Common myeloid progenitor, CD34-positive (primary cell): Measurements from ENCODE around the gene STC2.
A peak's percentile ranks its signal among the peaks of the same experiment; 100 is the strongest.

ENCODE experiments used
- CTCF ChIA-PET: fragments of 350-600 bp; sonication (Branson Sonifier 250); formaldehyde crosslinking; loops from one replicate; lab custom pipeline; 2021; ENCODE audit warnings: antibody characterized with exemption; lab: Charles Lee
- POLR2A ChIA-PET: fragments of 350-600 bp; sonication (Branson Sonifier 250); formaldehyde crosslinking; loops from one replicate; lab custom pipeline; 2021; ENCODE audit warnings: antibody characterized with exemption; lab: Charles Lee
- DNase-seq, 3 donors: peaks; one replicate each; pipeline versions ENCODE4 v3.0.0 to v3.0.0-alpha.2; 2013
- H3K27ac ChIP-seq, 2 experiments: 1 replicate in 1 of 2; 2 replicates in 1 of 2; pipeline ENCODE4 v1.7.0; 2013; ENCODE audit warnings: inconsistent platforms in 2 of 2, low read length in 2 of 2, mild to moderate bottlenecking in 2 of 2, low read depth in 1 of 2, moderate library complexity in 1 of 2; ENCODE audit not compliant: severe bottlenecking in 2 of 2, insufficient read depth in 1 of 2, poor library complexity in 1 of 2
- H3K27me3 ChIP-seq, 5 experiments: replicated peaks in 2 of 5; 1 replicate in 3 of 5; 2 replicates in 2 of 5; pipeline versions ENCODE4 v1.6.1 to v1.7.0; 2013; ENCODE audit warnings: low read length in 4 of 5, mild to moderate bottlenecking in 2 of 5, moderate library complexity in 2 of 5, inconsistent platforms in 1 of 5; ENCODE audit not compliant: insufficient read depth in 5 of 5, control insufficient read depth in 4 of 5
- H3K36me3 ChIP-seq, 4 experiments: 1 replicate in 2 of 4; 2 replicates in 2 of 4; pipeline versions ENCODE4 v1.6.1 to v1.7.0; 2013; ENCODE audit warnings: low read length in 3 of 4, control low read depth in 1 of 4, mild to moderate bottlenecking in 1 of 4; ENCODE audit not compliant: control insufficient read depth in 4 of 4, insufficient read depth in 4 of 4
- H3K4me1 ChIP-seq, 4 experiments: 1 replicate in 3 of 4; 2 replicates in 1 of 4; pipeline versions ENCODE4 v1.6.1 to v1.7.1; 2013; ENCODE audit warnings: low read length in 3 of 4, mild to moderate bottlenecking in 3 of 4, control low read depth in 1 of 4, inconsistent platforms in 1 of 4, moderate library complexity in 1 of 4; ENCODE audit not compliant: control insufficient read depth in 4 of 4, insufficient read depth in 4 of 4; ENCODE audit errors: control extremely low read depth in 1 of 4
- H3K4me3 ChIP-seq, 7 experiments: 1 replicate in 4 of 7; 2 replicates in 3 of 7; pipeline versions ENCODE4 v1.5.1 to v1.7.0; 2013; ENCODE audit warnings: mild to moderate bottlenecking in 7 of 7, low read length in 6 of 7, moderate library complexity in 6 of 7, inconsistent platforms in 2 of 7, low read depth in 2 of 7, control low read depth in 1 of 7; ENCODE audit not compliant: insufficient read depth in 4 of 7, control insufficient read depth in 1 of 7; ENCODE audit errors: extremely low read depth in 1 of 7
- H3K9me3 ChIP-seq, 5 experiments: 1 replicate in 4 of 5; 2 replicates in 1 of 5; pipeline versions ENCODE4 v1.6.1 to v1.7.1; 2013; ENCODE audit warnings: low read length in 4 of 5, mild to moderate bottlenecking in 2 of 5, inconsistent platforms in 1 of 5, low read depth in 1 of 5, moderate library complexity in 1 of 5; ENCODE audit not compliant: control insufficient read depth in 4 of 5, insufficient read depth in 2 of 5; ENCODE audit errors: control extremely low read depth in 1 of 5
- WGBS: methylation state at CpG from one replicate; pipeline ENCODE4 v1.1.5; 2013; ENCODE audit not compliant: insufficient coverage; 5-methylcytosine and 5-hydroxymethylcytosine counted together

Gene STC2

DNA sequence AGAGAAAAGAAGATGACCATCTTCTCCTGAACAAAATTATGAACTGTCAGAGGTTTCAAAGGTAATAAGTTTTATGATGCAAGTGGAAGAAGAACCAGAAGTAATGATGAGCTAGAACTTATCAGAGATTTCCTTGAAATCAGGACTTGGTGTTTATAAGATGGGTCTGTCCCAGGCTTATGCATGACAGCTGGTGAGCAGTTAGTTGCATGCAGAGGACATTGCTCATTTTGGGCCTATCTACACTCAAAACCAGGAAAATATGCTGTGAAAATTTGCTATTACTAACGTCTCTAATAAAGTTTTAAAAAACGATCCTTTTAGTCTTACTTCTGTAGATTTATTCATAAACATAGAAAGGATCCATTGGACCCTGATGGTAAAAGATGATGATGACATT lies 6.6 kb upstream of the STC2 start:
- H3K9me3 ChIP-seq: no peaks in the 10 kb centered on the region
- no peak overlapping the region for H3K27ac ChIP-seq
- 100% methylated on average over 1 of the region's 2 CpGs for WGBS
- H3K36me3 ChIP-seq: no peaks in the 10 kb centered on the region
- no peak for DNase-seq
- no peak overlapping the region for H3K4me3 ChIP-seq
- peaks cover 0 to 50% (median 22%) of the 10 kb centered on the region in 5 experiments for H3K27me3 ChIP-seq
- ChIA-PET CTCF (interaction anchor here (1.5 to 8.8 kb wide), 2 partner anchors 14 to 41 kb away, joined by 4 to 105 read pairs; no protein-coding TSS in a partner anchor), POLR2A (no interaction called here)
- H3K4me1 ChIP-seq: peaks cover 0 to 5% (median 2%) of the 10 kb centered on the region in 4 experiments

DNA sequence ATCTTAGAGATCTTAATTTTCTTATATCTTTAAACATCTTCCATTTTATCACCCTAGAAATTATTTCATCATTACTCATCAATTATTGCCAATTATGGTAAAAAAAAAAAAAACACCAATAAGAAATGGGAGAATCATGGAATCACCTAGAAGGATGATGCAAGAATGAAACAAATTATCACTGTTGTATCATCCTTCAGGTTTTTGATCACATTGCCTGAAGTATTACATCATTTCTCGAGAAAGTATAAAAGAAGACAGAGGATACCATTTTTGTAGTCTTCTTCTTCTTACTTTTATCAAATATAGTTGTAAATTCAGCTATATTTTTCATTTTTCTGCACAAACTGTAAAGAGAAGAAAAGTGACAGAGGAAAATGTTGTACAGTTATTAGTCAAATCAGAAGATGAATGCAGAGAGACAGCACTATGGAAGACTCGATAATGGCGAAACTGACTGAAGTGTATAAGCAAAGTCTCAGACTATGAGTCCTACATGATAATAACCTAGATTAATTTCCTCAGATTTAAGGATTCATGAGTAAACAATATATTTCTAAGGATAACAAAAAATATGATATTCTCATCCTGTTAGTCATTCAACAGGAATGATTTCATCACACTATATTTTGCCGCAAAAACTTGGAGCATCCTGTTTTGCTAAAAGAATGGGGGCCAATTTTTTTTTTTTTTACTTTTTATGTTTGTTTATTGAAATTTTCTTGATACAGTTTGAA lies 5.9 kb upstream of the STC2 start:
- WGBS: 86% methylated on average over 1 of the region's 4 CpGs

DNA sequence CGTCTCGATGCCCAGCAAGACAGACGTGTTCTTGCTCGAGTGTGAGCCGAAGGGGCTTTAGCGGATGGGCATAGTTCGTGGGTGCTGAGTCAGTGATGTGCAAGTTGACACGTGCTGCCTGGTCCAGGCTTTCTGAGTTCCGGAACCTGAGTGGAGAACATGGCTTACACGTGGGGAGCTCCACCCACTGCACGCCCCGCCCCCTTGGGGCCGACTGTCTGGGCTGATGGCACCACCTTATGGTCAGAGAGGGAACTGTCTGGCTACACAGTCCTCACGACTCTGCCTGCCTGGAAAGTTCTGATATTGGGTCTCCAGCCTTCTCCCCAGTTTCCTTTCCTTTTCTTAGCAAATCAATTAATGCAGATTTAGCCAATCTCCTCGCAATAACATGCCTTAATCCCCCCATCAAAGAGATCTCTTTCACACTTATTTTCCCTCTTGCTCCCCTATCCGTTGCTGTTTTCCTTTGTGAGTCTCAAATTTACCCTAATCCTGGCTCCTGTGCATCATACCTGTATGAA lies 3.8 kb upstream of the STC2 start:
- H3K4me3 ChIP-seq: no peak overlapping the region
- no peaks in the 10 kb centered on the region for H3K36me3 ChIP-seq
- H3K27ac ChIP-seq: no peak overlapping the region
- H3K27me3 ChIP-seq: peaks cover 0 to 78% (median 35%) of the 10 kb centered on the region in 5 experiments
- H3K9me3 ChIP-seq: no peaks in the 10 kb centered on the region
- peak; percentile 88 to 92 (median 91) for DNase-seq
- WGBS: 42% methylated on average over 14 of the region's 16 CpGs
- H3K4me1 ChIP-seq: peaks cover 0 to 31% (median 24%) of the 10 kb centered on the region in 4 experiments
- ChIA-PET POLR2A (no interaction called here), CTCF (interaction anchor here (0.7 to 8.8 kb wide), 11 partner anchors 8 to 322 kb away, joined by 3 to 105 read pairs (median 3); no protein-coding TSS in a partner anchor)

More for the DNA sequence above, 5.9 kb upstream of the STC2 start:
- peaks cover 0 to 10% (median 7%) of the 10 kb centered on the region in 4 experiments for H3K4me1 ChIP-seq
- no peak overlapping the region for H3K27ac ChIP-seq
- CTCF ChIA-PET: interaction anchor here (1.5 to 8.8 kb wide), 2 partner anchors 13 to 40 kb away, joined by 4 to 105 read pairs; no protein-coding TSS in a partner anchor
- POLR2A ChIA-PET: no interaction called here
- DNase-seq: no peak
- no peaks in the 10 kb centered on the region for H3K9me3 ChIP-seq
- H3K4me3 ChIP-seq: no peak overlapping the region
- peaks cover 0 to 57% (median 24%) of the 10 kb centered on the region in 5 experiments for H3K27me3 ChIP-seq
- H3K36me3 ChIP-seq: no peaks in the 10 kb centered on the region

DNA sequence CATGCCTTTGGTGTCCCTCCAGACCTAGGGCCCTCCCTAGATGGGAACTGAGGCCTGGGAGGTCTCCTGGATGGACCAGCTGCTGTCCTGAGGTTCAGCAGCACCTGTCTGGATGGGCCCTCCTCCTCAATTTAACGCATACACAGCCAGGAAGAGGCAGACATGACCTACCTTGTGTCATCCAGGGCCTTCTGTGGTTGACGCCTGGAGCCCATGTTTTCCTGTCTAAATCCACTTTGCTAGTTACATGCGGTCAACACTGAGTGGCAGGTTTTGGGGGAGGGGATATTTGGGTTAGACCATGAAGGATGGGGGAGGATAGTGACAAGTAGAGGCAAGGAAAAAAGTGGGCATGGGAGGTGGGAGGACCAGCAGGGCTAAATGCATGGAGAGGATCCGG lies 3.1 kb upstream of the STC2 start:
- H3K27me3 ChIP-seq: peaks cover 0 to 85% (median 40%) of the 10 kb centered on the region in 5 experiments
- WGBS: 90% methylated on average over 4 of the region's 4 CpGs
- no peaks in the 10 kb centered on the region for H3K9me3 ChIP-seq
- H3K4me1 ChIP-seq: peaks cover 0 to 38% (median 27%) of the 10 kb centered on the region in 4 experiments
- H3K36me3 ChIP-seq: no peaks in the 10 kb centered on the region
- no peak overlapping the region for H3K4me3 ChIP-seq
- H3K27ac ChIP-seq: no peak overlapping the region
- ChIA-PET CTCF (interaction anchor here (0.7 to 8.8 kb wide), 12 partner anchors 9 to 321 kb away, joined by 3 to 105 read pairs (median 3); no protein-coding TSS in a partner anchor), POLR2A (no interaction called here)
- no peak for DNase-seq

DNA sequence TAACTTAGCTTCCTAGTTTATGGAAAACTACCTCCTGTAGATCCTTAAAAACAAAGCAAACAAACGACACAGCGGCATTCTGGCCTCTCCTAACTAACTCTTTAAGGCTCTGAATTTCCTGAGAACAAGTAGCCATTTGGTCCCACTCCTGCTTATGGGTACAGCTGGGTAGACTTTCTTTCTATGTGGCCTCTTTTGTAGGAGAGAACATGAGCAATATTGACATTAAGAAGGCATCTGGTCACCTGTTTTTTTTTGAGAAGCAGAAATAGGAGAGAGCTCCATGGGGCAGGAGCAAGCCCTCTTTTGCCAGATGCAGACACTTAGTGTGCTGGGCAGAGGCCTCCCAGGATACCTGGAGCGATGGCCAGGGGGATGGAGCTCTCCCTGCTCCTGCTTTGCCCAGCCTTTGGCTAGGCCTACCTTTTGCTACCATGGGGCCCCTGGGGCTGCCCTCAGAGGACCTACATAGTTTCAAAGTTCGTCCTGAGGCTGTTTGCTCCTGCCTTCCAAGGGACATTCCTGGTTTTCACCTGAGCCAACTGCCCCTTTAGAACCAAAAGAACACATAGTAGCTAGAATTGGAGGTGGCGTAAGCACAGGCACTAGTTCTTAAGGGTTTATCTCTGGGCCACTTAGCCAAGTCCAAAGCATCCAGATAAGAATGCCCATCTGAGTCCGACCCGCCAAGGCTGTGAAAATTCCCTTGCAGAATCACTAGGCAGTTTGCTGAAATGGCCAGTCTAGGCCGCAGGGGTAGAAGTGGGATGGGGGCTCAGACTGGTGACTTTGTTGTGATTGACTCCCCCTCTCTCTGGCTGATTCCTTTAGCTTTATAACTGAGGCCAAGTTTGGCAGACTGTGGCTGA lies 2.4 kb upstream of the STC2 start:
- no peak for DNase-seq
- 87% methylated on average over 7 of the region's 8 CpGs for WGBS
- H3K36me3 ChIP-seq: no peaks in the 10 kb centered on the region
- no peak overlapping the region for H3K27ac ChIP-seq
- POLR2A ChIA-PET: no interaction called here
- H3K27me3 ChIP-seq: peaks cover 0 to 85% (median 39%) of the 10 kb centered on the region in 5 experiments
- no peaks in the 10 kb centered on the region for H3K9me3 ChIP-seq
- peaks cover 0 to 39% (median 27%) of the 10 kb centered on the region in 4 experiments for H3K4me1 ChIP-seq
- CTCF ChIA-PET: interaction anchor here (1.1 to 8.8 kb wide), 6 partner anchors 10 to 321 kb away, joined by 3 to 105 read pairs (median 4); no protein-coding TSS in a partner anchor
- no peak overlapping the region for H3K4me3 ChIP-seq

DNA sequence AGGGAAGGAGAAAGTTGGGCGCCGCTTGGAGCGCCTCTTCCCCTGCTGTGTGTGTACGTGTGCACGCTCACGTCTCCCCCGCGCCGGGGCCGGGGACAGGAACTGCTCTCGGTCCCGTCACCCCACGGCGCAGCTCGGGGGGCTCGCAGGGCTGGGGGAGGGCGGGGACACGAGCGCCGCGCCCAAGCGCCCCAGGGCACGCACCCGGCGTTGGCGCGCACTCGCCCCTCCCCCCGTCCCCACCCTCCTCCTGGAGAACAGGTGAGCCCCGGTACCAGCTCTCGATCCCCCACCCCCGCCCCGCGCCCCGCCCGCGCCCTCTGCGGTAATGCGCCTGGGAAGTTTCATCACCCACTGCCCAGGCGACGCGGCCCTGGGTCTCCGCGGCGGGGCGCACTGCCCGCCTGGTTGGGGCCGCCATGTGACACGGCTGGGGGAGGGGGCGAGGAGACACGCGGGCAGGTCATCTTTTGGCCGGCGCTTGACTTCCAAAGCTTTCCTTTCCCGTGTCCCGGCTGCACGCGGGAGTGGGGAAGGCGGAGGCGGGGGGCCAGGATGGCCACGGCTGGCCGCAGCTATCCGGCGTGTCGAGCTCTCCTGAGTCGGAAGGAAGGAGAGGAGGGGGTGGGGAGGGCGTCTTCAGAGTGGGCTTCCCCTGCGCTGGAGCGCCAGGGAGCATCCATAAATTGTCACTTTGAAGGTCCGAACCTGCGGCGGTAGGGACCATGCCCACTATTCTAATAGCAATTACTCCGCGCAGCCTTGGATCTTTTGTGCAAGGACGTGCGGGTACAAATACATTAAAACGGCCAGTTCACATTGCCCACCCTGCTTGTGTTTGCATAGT lies 1.5 kb upstream of the STC2 start:
- POLR2A ChIA-PET: no interaction called here
- peak overlapping the region in 5 of 7 experiments; percentile 8 to 72 (median 48) for H3K4me3 ChIP-seq
- peaks cover 0 to 39% (median 29%) of the 10 kb centered on the region in 4 experiments for H3K4me1 ChIP-seq
- 9% methylated on average over 30 of the region's 77 CpGs for WGBS
- H3K9me3 ChIP-seq: no peaks in the 10 kb centered on the region
- H3K27me3 ChIP-seq: peaks cover 0 to 86% (median 46%) of the 10 kb centered on the region in 5 experiments
- no peaks in the 10 kb centered on the region for H3K36me3 ChIP-seq
- H3K27ac ChIP-seq: no peak overlapping the region
- DNase-seq: peak in 1 of 3 donors; percentile 34
- CTCF ChIA-PET: interaction anchor here (1.1 to 8.8 kb wide), 4 partner anchors 10 to 243 kb away, joined by 3 to 105 read pairs (median 12); no protein-coding TSS in a partner anchor
